ENCODE measurements around the gene PTOV1.

- TF ChIP-seq CTCF (IDR thresholded peaks at IDR 0.05) (peak; percentile 44), EZH2 (IDR thresholded peaks at IDR 0.05; ENCODE audit: borderline replicate concordance, insufficient read depth, low read depth, low read length, poor library complexity, severe bottlenecking) (no peak)
These were observed 32.9 kb upstream of the PTOV1 start, which contains the start of gene MED25 for GRCh38 chr19:49817964-49818648.
